ENCODE measurements around the gene FOXA1. TPM values are rescaled to one million over a fixed set of nuclear protein-coding genes. Genes with fewer than 3 reads are reported as not detected.
A peak's percentile ranks its signal among the peaks of the same experiment; 100 is the strongest.

The FOXA1 gene
- total RNA-seq, 4 donors from 2014 or later = not detected

- no peak overlapping the region for H3K4me3 ChIP-seq
- peaks cover 12 to 100% of the 10 kb centered on the region in 2 donors for H3K27me3 ChIP-seq
- WGBS, 2 donors = 20 to 24% methylated on average over 16 of the region's 16 CpGs
- no peaks in the 10 kb centered on the region for H3K36me3 ChIP-seq
- peaks cover 0 to 46% (median under 1%) of the 10 kb centered on the region in 4 donors for H3K4me1 ChIP-seq
- no peaks in the 10 kb centered on the region for H3K9me3 ChIP-seq
- no peak for DNase-seq (ENCODE audit: low spot score in 2 of 2)
- TF ChIP-seq, protein P1, sequence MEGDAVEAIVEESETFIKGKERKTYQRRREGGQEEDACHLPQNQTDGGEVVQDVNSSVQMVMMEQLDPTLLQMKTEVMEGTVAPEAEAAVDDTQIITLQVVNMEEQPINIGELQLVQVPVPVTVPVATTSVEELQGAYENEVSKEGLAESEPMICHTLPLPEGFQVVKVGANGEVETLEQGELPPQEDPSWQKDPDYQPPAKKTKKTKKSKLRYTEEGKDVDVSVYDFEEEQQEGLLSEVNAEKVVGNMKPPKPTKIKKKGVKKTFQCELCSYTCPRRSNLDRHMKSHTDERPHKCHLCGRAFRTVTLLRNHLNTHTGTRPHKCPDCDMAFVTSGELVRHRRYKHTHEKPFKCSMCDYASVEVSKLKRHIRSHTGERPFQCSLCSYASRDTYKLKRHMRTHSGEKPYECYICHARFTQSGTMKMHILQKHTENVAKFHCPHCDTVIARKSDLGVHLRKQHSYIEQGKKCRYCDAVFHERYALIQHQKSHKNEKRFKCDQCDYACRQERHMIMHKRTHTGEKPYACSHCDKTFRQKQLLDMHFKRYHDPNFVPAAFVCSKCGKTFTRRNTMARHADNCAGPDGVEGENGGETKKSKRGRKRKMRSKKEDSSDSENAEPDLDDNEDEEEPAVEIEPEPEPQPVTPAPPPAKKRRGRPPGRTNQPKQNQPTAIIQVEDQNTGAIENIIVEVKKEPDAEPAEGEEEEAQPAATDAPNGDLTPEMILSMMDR (IDR thresholded peaks at IDR 0.05) = no peak
- TF ChIP-seq POLR2A (IDR thresholded peaks at IDR 0.05) (no peak), EP300 (IDR thresholded peaks at IDR 0.05) (no peak)
- H3K27ac ChIP-seq = peak overlapping the region in 1 of 4 donors; percentile 24
Measured at GRCh38 chr14:37588956-37589714, 5.9 kb downstream of the FOXA1 start.

GRCh38 chr14:37588667-37588955 is 6.4 kb downstream of the FOXA1 start:
- no peak for DNase-seq (ENCODE audit: low spot score in 2 of 2)
- Histone ChIP-seq H3K27ac (peak overlapping the region in 1 of 4 donors; percentile 24), H3K9me3 (no peaks in the 10 kb centered on the region), H3K4me1 (peaks cover 0 to 47% (median 0%) of the 10 kb centered on the region in 4 donors), H3K4me3 (no peak overlapping the region), H3K36me3 (no peaks in the 10 kb centered on the region), H3K27me3 (peaks cover 12 to 100% of the 10 kb centered on the region in 2 donors)
- TF ChIP-seq, protein P1 (IDR thresholded peaks at IDR 0.05) = no peak
- TF ChIP-seq EP300 (IDR thresholded peaks at IDR 0.05) (no peak), POLR2A (IDR thresholded peaks at IDR 0.05) (no peak)
- WGBS, 2 donors = 28 to 30% methylated on average over 6 of the region's 6 CpGs

DNA sequence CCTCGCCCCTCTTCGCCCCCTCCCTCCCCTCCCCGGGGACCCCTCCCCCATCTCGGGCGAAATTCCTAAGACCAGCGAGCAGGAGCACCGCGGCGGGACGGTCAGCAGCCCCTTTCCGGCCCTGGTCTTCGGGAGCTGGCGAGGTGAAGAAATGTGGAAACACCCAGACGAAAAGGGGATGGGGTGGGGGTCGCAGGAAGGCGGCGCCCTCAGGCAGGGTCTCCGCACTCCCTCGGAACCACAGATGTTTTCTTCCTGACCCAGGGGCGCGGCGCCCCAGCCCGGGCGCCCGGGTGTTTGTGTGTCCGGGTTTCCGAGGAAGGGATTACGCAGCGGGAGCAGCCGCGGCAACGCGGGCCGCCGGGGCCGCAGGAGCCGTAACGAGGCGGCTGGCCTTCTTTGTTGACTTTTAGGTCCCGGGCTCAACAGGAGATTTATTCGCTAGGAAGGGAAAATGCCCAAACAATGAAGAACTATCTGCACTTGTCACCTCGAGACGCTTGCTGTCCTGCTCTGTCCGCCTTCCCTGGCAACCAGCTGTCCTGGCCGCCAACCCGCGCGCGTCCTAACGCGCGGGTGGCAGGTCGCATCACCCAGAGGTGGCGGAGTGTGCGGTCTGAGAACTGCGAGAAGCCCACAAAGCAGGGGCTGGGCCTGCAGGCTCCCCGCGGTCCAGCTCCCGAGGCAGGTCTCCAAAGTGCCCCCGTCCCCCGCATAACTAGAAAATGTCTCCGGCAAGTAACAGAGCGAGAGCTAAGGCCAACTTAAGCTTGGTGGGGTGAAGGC is 7.0 kb downstream of the FOXA1 start:
- peak overlapping the region in 1 of 4 donors; percentile 24 for H3K27ac ChIP-seq
- TF ChIP-seq, protein P1 (IDR thresholded peaks at IDR 0.05) = no peak
- TF ChIP-seq POLR2A (IDR thresholded peaks at IDR 0.05) = no peak
- no peak for TF ChIP-seq EP300 (IDR thresholded peaks at IDR 0.05)
- H3K9me3 ChIP-seq = no peaks in the 10 kb centered on the region
- peaks cover 10 to 100% of the 10 kb centered on the region in 2 donors for H3K27me3 ChIP-seq
- no peaks in the 10 kb centered on the region for H3K36me3 ChIP-seq
- DNase-seq (ENCODE audit: low spot score in 2 of 2) = no peak
- 8 to 10% methylated on average over 46 to 63 of the region's 63 CpGs for WGBS, 2 donors
- peaks cover 0 to 51% (median 0%) of the 10 kb centered on the region in 4 donors for H3K4me1 ChIP-seq
- H3K4me3 ChIP-seq = no peak overlapping the region

DNA sequence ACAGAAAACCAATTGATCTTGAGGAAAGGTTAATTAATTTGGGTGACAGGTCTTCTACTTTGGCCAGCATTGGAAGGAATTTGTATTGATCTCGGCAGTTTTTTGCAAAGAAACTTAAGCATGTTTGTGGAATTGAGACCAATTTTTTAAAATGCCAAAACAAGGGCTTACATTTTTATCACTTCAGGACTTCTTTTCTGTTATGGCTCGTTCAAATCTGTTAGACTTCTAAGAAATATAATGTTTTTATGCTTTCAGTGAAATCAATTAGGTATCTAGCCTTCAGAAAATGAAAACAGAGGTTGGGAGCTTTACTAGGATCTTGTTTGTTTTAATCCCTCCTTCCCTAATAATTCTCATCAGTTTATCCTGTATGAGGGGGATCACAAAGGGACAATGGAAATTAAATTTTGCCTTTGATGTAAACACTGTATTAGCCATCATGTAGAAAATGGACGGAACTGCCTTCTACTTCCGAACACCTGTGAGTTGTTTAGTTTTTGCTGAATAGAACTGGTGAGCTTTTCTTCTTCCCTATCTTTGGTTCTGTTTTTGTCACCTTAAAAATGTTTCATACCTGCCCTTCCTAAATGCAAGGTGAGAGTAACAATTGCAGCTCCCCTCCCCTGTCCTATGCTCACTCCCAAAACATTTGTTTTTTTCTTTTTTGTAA is 7.8 kb downstream of the FOXA1 start:
- 14 to 16% methylated on average over 4 of the region's 4 CpGs for WGBS, 2 donors
- Histone ChIP-seq H3K9me3 (no peaks in the 10 kb centered on the region), H3K36me3 (no peaks in the 10 kb centered on the region), H3K4me3 (no peak overlapping the region), H3K27ac (peak overlapping the region in 1 of 4 donors; percentile 24), H3K27me3 (peaks cover 6 to 100% of the 10 kb centered on the region in 2 donors), H3K4me1 (peaks cover 0 to 45% (median 0%) of the 10 kb centered on the region in 4 donors)
- DNase-seq (ENCODE audit: low spot score in 2 of 2) = no peak
- no peak for TF ChIP-seq POLR2A (IDR thresholded peaks at IDR 0.05)
- TF ChIP-seq, protein P1 (IDR thresholded peaks at IDR 0.05) = no peak
- TF ChIP-seq EP300 (IDR thresholded peaks at IDR 0.05) = peak in 1 of 2 donors; percentile 29
